OCI-LY7 (cell line): ENCODE measurements around the gene NAA40.

Source experiments
- EZH2phosphoT487 ChIP-seq: fragments of 200-600 bp; sonication (generic); IDR thresholded peaks from 2 replicates; pipeline ENCODE4 v1.6.1; 2018; ENCODE audit warnings: low read depth, borderline replicate concordance, mild to moderate bottlenecking, mixed run types, antibody characterized with exemption, low read length, moderate library complexity, mixed read lengths
- TF ChIP-seq, protein P1 (sequence below): fragments of 200-600 bp; sonication (generic); conservative IDR thresholded peaks from 2 replicates; pipeline ENCODE4 v1.5.1; 2014; ENCODE audit warnings: mild to moderate bottlenecking, antibody characterized with exemption, low read length, moderate library complexity, mixed read lengths

DNA sequence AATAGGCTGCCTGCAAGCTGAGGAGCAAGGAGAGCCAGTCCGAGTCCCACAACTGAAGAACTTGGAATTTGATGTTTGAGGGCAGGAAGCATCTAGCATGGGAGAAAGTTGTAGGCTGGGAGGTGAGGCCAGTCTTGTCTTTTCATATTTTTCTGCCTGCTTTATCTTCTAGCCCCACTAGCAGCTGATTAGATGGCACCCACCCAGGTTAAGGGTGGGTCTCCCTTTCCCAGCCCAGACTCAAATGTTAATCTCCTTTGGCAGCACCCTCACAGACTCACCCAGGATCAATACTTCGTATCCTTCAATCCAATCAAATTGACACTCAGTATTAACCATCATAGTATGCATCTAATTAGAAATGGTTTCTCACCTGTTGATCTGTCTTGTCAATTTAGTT is 30.7 kb downstream of the NAA40 start:
- TF ChIP-seq, protein P1, sequence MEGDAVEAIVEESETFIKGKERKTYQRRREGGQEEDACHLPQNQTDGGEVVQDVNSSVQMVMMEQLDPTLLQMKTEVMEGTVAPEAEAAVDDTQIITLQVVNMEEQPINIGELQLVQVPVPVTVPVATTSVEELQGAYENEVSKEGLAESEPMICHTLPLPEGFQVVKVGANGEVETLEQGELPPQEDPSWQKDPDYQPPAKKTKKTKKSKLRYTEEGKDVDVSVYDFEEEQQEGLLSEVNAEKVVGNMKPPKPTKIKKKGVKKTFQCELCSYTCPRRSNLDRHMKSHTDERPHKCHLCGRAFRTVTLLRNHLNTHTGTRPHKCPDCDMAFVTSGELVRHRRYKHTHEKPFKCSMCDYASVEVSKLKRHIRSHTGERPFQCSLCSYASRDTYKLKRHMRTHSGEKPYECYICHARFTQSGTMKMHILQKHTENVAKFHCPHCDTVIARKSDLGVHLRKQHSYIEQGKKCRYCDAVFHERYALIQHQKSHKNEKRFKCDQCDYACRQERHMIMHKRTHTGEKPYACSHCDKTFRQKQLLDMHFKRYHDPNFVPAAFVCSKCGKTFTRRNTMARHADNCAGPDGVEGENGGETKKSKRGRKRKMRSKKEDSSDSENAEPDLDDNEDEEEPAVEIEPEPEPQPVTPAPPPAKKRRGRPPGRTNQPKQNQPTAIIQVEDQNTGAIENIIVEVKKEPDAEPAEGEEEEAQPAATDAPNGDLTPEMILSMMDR = no peak
- TF ChIP-seq EZH2phosphoT487 = no peak
